ENCODE data around the gene GRIK3.

DNA sequence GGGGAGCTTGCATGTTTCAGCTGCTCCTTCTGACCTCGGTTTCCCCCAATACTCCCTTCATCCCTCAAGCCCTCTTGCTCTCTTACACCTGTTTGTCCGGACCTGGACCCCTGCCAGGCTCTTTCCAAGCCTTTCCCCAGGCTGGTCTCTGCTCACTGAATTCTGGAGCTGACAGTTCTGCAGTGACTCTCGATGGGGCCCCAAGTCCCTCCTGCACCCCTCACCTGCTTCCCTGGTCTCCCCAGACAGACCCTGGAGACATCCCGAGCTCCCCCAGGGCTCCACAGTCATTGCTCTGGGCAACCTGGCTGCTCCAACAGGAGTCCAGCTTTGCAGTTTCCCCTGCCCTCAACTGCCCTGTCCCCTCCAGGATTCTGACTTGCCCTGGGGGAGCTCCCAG is 198.6 kb downstream of the GRIK3 start:
- TF ChIP-seq TAF1 (IDR thresholded peaks at IDR 0.05; ENCODE audit: borderline replicate concordance, low read depth, low read length): no peak
- no peak for TF ChIP-seq POLR2A (IDR thresholded peaks at IDR 0.05; ENCODE audit: low read depth, low read length)

Measured in GM12892 (cell line).